Neuronal stem cell (in vitro differentiated cells): ENCODE data around the gene FRMD8.
"Not testable (repeated sequence)": the region's sequence is repeated elsewhere in the genome, so short reads cannot be mapped to it uniquely, and the experiment has no call there.

Source experiments
- DNase-seq: peaks from one replicate; pipeline ENCODE4 v3.0.0-alpha.2; 2013; ENCODE audit warnings: low spot score
- H2AFZ ChIP-seq: one replicate; pipeline ENCODE4 v1.6.1; 2013; ENCODE audit warnings: mild to moderate bottlenecking, low read length, inconsistent platforms
- H2AK5ac ChIP-seq: 2 replicates; pipeline ENCODE4 v1.6.1; 2013; ENCODE audit warnings: low read depth, mild to moderate bottlenecking, inconsistent platforms, low read length, moderate library complexity, mixed read lengths
- H2BK120ac ChIP-seq: 2 replicates; pipeline ENCODE4 v1.6.1; 2013; ENCODE audit warnings: low read depth, mild to moderate bottlenecking, inconsistent platforms, low read length, moderate library complexity, mixed read lengths
- H2BK12ac ChIP-seq: one replicate; pipeline ENCODE4 v1.6.1; 2013; ENCODE audit warnings: low read length, inconsistent platforms
- H2BK15ac ChIP-seq: 2 replicates; pipeline ENCODE4 v1.6.1; 2013; ENCODE audit warnings: mild to moderate bottlenecking, low read length, inconsistent platforms, mixed read lengths
- H2BK5ac ChIP-seq: one replicate; pipeline ENCODE4 v1.6.1; 2013; ENCODE audit warnings: inconsistent platforms, mild to moderate bottlenecking, low read length, moderate library complexity
- H3K14ac ChIP-seq: one replicate; pipeline ENCODE4 v1.6.1; 2013; ENCODE audit warnings: low read length, inconsistent platforms
- H3K18ac ChIP-seq: 2 replicates; pipeline ENCODE4 v1.6.1; 2013; ENCODE audit warnings: low read length, inconsistent platforms
- H3K23ac ChIP-seq: 2 replicates; pipeline ENCODE4 v1.6.1; 2013; ENCODE audit warnings: low read depth, mild to moderate bottlenecking, mixed read lengths, low read length, inconsistent platforms; ENCODE audit not compliant: poor library complexity
- H3K27ac ChIP-seq: replicated peaks from 3 replicates; pipeline ENCODE4 v1.5.1; 2013; ENCODE audit warnings: low read length, inconsistent platforms
- H3K27me3 ChIP-seq, 3 experiments: 2 replicates each; pipeline ENCODE4 v1.6.1; 2013; ENCODE audit warnings: low read length in 3 of 3, mild to moderate bottlenecking in 2 of 3, inconsistent platforms in 1 of 3, low read depth in 1 of 3, mixed read lengths in 1 of 3, moderate library complexity in 1 of 3; ENCODE audit not compliant: control insufficient read depth in 3 of 3, insufficient read depth in 3 of 3
- H3K36me3 ChIP-seq, 2 donors: replicated peaks in 1 of 2; 2 replicates each; pipeline ENCODE4 v1.6.1; 2013; ENCODE audit warnings: low read length in 2 of 2; ENCODE audit not compliant: control insufficient read depth in 2 of 2, insufficient read depth in 2 of 2
- H3K4ac ChIP-seq: 2 replicates; pipeline ENCODE4 v1.6.1; 2013; ENCODE audit warnings: inconsistent platforms, mild to moderate bottlenecking, low read length, moderate library complexity
- H3K4me1 ChIP-seq, 2 donors: 1 replicate in 1 of 2; 2 replicates in 1 of 2; pipeline ENCODE4 v1.6.1; 2013; ENCODE audit warnings: low read length in 2 of 2, low read depth in 1 of 2; ENCODE audit not compliant: control insufficient read depth in 2 of 2, insufficient read depth in 1 of 2
- H3K4me2 ChIP-seq: one replicate; pipeline ENCODE4 v1.6.1; 2013; ENCODE audit warnings: mild to moderate bottlenecking, low read length, inconsistent platforms; ENCODE audit not compliant: insufficient read depth, poor library complexity, severe bottlenecking
- H3K4me3 ChIP-seq, 2 donors: 2 replicates each; pipeline ENCODE4 v1.5.1; 2013; ENCODE audit warnings: low read length in 2 of 2, mild to moderate bottlenecking in 2 of 2, inconsistent platforms in 1 of 2, moderate library complexity in 1 of 2
- H3K79me1 ChIP-seq: one replicate; pipeline ENCODE4 v1.6.1; 2013; ENCODE audit warnings: low read depth, mild to moderate bottlenecking, inconsistent platforms, low read length, moderate library complexity
- H3K9ac ChIP-seq: one replicate; pipeline ENCODE4 v1.6.1; 2013; ENCODE audit warnings: mild to moderate bottlenecking, low read depth, low read length, inconsistent platforms; ENCODE audit not compliant: poor library complexity
- H3K9me3 ChIP-seq, 2 donors: replicated peaks in 1 of 2; 2 replicates each; pipeline versions ENCODE3 to v1.6.1; 2013; ENCODE audit warnings: low read length in 2 of 2, mild to moderate bottlenecking in 2 of 2, inconsistent platforms in 1 of 2, low read depth in 1 of 2, mixed read lengths in 1 of 2, moderate library complexity in 1 of 2; ENCODE audit not compliant: control insufficient read depth in 2 of 2, insufficient read depth in 1 of 2
- H4K8ac ChIP-seq: one replicate; pipeline ENCODE4 v1.6.1; 2013; ENCODE audit warnings: low read depth, mild to moderate bottlenecking, inconsistent platforms, low read length, moderate library complexity
- H4K91ac ChIP-seq: one replicate; pipeline ENCODE4 v1.6.1; 2013; ENCODE audit warnings: low read length, low read depth, mild to moderate bottlenecking, inconsistent platforms; ENCODE audit not compliant: poor library complexity
- WGBS, 2 donors: extraction: QIAGEN DNeasy Blood & Tissue Kit; methylation state at CpG; one replicate each; pipeline ENCODE4 v1.1.7; 2013; ENCODE audit warnings: missing lambda C conversion rate in 2 of 2, mixed read lengths in 1 of 2; ENCODE audit not compliant: insufficient read length in 2 of 2, insufficient replicate concordance in 1 of 2; ENCODE audit errors: extremely low coverage in 2 of 2; 5-methylcytosine and 5-hydroxymethylcytosine counted together

The FRMD8 gene

GRCh38 chr11:65412271-65413076 lies 26.0 kb downstream of the FRMD8 start:
- no peak overlapping the region for H2AFZ ChIP-seq
- H3K4ac ChIP-seq = no peak overlapping the region
- no peak overlapping the region for H3K18ac ChIP-seq
- H3K4me2 ChIP-seq = no peak overlapping the region
- H3K4me3 ChIP-seq = no peak overlapping the region
- no peak overlapping the region for H4K8ac ChIP-seq
- H3K27me3 ChIP-seq = no peaks in the 10 kb centered on the region
- no peak overlapping the region for H4K91ac ChIP-seq
- H3K14ac ChIP-seq = no peak overlapping the region
- H3K9ac ChIP-seq = no peak overlapping the region
- peak overlapping the region; percentile 24 for H2BK5ac ChIP-seq
- no peak overlapping the region for H3K23ac ChIP-seq
- no peak for DNase-seq
- H3K27ac ChIP-seq = no peak overlapping the region
- no CpG with 5 or more reads among the region's 24 CpGs for WGBS, 2 donors
- no peak overlapping the region for H2AK5ac ChIP-seq
- no peak overlapping the region for H2BK12ac ChIP-seq
- peaks cover 9 to 21% of the 10 kb centered on the region in 2 donors for H3K4me1 ChIP-seq
- peaks cover 4 to 34% of the 10 kb centered on the region in 2 donors for H3K36me3 ChIP-seq
- H3K79me1 ChIP-seq = peaks cover 4% of the 10 kb centered on the region
- H2BK15ac ChIP-seq = no peak overlapping the region
- H3K9me3 ChIP-seq = no peaks in the 10 kb centered on the region
- H2BK120ac ChIP-seq = no peak overlapping the region

GRCh38 chr11:65413077-65413664 lies 26.7 kb downstream of the FRMD8 start:
- not testable (repeated sequence) for H3K14ac ChIP-seq, DNase-seq, H2BK12ac ChIP-seq, H2BK15ac ChIP-seq, H2BK5ac ChIP-seq, H4K91ac ChIP-seq, H3K4me2 ChIP-seq, H3K27ac ChIP-seq, H3K18ac ChIP-seq, H2AK5ac ChIP-seq, H3K9ac ChIP-seq, H2AFZ ChIP-seq, H3K23ac ChIP-seq, H2BK120ac ChIP-seq, H3K4ac ChIP-seq, H4K8ac ChIP-seq, H3K79me1 ChIP-seq, H3K4me3 ChIP-seq, H3K27me3 ChIP-seq, H3K9me3 ChIP-seq
- Histone ChIP-seq H3K36me3 (peaks cover 4 to 34% of the 10 kb centered on the region in 2 donors), H3K4me1 (peaks cover 14 to 27% of the 10 kb centered on the region in 2 donors)
- no CpG with 5 or more reads among the region's 15 CpGs for WGBS, 2 donors

- WGBS, 2 donors = no CpG with 5 or more reads among the region's 11 CpGs
- no peak overlapping the region for H3K14ac ChIP-seq
- peaks cover 27 to 37% of the 10 kb centered on the region in 2 donors for H3K4me1 ChIP-seq
These were observed 28.5 kb downstream of the FRMD8 start for GRCh38 chr11:65414776-65415498.

More at GRCh38 chr11:65414776-65415498, 28.5 kb downstream of the FRMD8 start:
- Histone ChIP-seq H2BK12ac (no peak overlapping the region), H3K23ac (peak overlapping the region; percentile 91), H4K91ac (no peak overlapping the region), H3K79me1 (peaks cover 6% of the 10 kb centered on the region), H3K9me3 (no peaks in the 10 kb centered on the region), H4K8ac (peak overlapping the region; percentile 76), H3K4ac (no peak overlapping the region), H2BK5ac (no peak overlapping the region), H3K36me3 (peaks cover 0 to 16% of the 10 kb centered on the region in 2 donors), H2AK5ac (peak overlapping the region; percentile 51), H2AFZ (no peak overlapping the region), H3K4me3 (no peak overlapping the region), H3K18ac (peak overlapping the region; percentile 4), H2BK120ac (no peak overlapping the region), H3K27me3 (no peaks in the 10 kb centered on the region), H3K4me2 (no peak overlapping the region), H3K27ac (no peak overlapping the region), H2BK15ac (no peak overlapping the region), H3K9ac (peak overlapping the region; percentile 30)
- no peak for DNase-seq
